Type B pancreatic cell (in vitro differentiated cells): ENCODE measurements around the gene UGT2B17. TPM values are rescaled to one million over a fixed set of nuclear protein-coding genes. Genes with fewer than 3 reads are reported as not detected.
"Not testable (repeated sequence)": the region's sequence is repeated elsewhere in the genome, so short reads cannot be mapped to it uniquely, and the experiment has no call there.

Experiments
- DNase-seq: peaks from one replicate; pipeline ENCODE4 v3.0.0; 2021; ENCODE audit warnings: mixed read lengths; ENCODE audit not compliant: unreplicated experiment; ENCODE audit errors: extremely low spot score
- H3K27ac Mint-ChIP-seq: 2 replicates; pipeline ENCODE4 v1.8.0; 2021; ENCODE audit warnings: mild to moderate bottlenecking, mixed read lengths
- H3K27me3 Mint-ChIP-seq: 2 replicates; pipeline ENCODE4 v1.8.0; 2021; ENCODE audit warnings: mixed read lengths
- H3K36me3 Mint-ChIP-seq: 2 replicates; pipeline ENCODE4 v1.8.0; 2021; ENCODE audit warnings: mixed read lengths
- H3K4me1 Mint-ChIP-seq: one replicate; pipeline ENCODE4 v1.8.0; 2021; ENCODE audit warnings: mixed read lengths; ENCODE audit not compliant: unreplicated experiment
- H3K4me3 Mint-ChIP-seq: 2 replicates; pipeline ENCODE4 v1.8.0; 2021; ENCODE audit warnings: mild to moderate bottlenecking, mixed read lengths
- H3K9me3 Mint-ChIP-seq: 2 replicates; pipeline ENCODE4 v1.8.0; 2021; ENCODE audit warnings: mixed read lengths
- total RNA-seq: library from RNA; stranded (reverse); gene quantifications from 2 replicates; pipeline ENCODE4 v1.2.1, GENCODE V29; 2021; ENCODE audit warnings: low replicate concordance
- TF ChIP-seq, protein P1 (sequence below): fragments of 200-600 bp; sonication (generic); conservative IDR thresholded peaks from 2 replicates; pipeline ENCODE4 v1.5.0; 2021; ENCODE audit warnings: antibody characterized with exemption, mild to moderate bottlenecking

The UGT2B17 gene
- total RNA-seq, 1 donor from 2014 or later: 0.31 TPM

DNA sequence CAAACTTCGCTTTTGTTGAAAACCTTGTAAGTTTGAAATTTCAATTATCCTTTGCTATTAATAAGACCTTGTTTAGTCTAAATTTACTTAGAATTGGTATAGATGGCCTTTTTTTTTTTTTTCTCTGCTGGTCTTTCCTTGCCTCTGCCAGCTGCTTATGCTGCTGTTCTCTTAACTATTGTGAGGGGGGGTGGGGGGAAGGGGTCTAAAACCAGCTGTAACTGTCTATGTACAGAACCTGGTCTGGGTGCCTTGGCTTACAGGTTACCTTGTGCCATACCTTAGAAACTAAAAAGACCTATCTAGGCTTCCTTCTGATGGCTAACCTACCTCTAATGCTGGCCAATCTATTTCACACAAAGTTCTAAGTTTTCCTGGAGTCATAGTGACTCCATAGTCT is 1.0 kb downstream of the UGT2B17 start:
- H3K27me3 Mint-ChIP-seq: no peaks in the 10 kb centered on the region
- no peaks in the 10 kb centered on the region for H3K36me3 Mint-ChIP-seq
- no peak overlapping the region for H3K4me3 Mint-ChIP-seq
- H3K9me3 Mint-ChIP-seq: no peaks in the 10 kb centered on the region
- TF ChIP-seq, protein P1, sequence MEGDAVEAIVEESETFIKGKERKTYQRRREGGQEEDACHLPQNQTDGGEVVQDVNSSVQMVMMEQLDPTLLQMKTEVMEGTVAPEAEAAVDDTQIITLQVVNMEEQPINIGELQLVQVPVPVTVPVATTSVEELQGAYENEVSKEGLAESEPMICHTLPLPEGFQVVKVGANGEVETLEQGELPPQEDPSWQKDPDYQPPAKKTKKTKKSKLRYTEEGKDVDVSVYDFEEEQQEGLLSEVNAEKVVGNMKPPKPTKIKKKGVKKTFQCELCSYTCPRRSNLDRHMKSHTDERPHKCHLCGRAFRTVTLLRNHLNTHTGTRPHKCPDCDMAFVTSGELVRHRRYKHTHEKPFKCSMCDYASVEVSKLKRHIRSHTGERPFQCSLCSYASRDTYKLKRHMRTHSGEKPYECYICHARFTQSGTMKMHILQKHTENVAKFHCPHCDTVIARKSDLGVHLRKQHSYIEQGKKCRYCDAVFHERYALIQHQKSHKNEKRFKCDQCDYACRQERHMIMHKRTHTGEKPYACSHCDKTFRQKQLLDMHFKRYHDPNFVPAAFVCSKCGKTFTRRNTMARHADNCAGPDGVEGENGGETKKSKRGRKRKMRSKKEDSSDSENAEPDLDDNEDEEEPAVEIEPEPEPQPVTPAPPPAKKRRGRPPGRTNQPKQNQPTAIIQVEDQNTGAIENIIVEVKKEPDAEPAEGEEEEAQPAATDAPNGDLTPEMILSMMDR: no peak
- DNase-seq: no peak
- H3K4me1 Mint-ChIP-seq: no peaks in the 10 kb centered on the region
- H3K27ac Mint-ChIP-seq: no peak overlapping the region

DNA sequence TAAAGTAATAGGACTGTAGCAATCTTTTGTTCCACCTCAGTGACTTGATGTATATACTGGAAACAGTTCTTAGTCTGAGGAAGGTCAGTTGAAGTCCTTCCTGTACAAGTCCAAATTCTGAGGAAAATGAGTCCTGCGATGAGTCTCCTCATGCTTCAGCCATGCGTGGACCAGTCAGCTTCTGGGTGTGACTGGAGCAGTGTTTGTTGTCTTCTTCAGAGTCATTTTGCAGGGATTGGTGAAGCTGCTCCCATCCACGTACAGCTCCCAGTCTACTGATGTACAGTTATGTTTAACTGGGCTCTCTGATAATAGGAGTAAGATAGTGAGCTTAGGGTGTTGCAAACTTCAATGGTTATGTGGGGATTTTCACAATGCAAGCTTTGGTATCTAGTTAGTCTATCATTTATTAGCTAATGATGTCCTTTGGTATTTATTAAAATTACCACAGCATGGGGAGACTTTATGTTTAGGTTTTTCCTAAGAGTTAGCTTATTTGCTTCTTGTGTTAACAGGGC is 3.4 kb downstream of the UGT2B17 start:
- no peaks in the 10 kb centered on the region for H3K4me1 Mint-ChIP-seq
- H3K27me3 Mint-ChIP-seq: no peaks in the 10 kb centered on the region
- no peak for DNase-seq
- no peaks in the 10 kb centered on the region for H3K9me3 Mint-ChIP-seq
- H3K4me3 Mint-ChIP-seq: no peak overlapping the region
- H3K36me3 Mint-ChIP-seq: no peaks in the 10 kb centered on the region
- TF ChIP-seq, protein P1: no peak
- H3K27ac Mint-ChIP-seq: no peak overlapping the region

DNA sequence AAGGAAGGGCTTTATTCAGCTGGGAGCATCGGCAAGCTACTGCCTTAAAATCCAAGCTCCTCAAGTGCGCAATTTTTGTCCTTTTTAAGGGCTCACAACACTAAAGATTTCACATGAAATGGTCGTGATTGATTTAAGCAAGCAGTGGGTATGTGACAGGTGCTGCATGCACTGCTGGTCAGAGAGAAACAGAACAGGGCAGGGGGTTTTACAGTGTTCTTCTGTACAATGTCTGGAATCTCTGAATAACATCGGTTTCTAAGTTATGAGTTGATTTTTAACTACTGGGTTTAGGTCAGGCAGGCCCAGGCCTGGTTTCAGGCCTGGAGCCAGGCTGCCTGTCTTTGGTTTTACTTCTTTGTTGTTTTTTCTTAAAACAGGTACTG is 6.0 kb downstream of the UGT2B17 start:
- no peaks in the 10 kb centered on the region for H3K4me1 Mint-ChIP-seq
- H3K36me3 Mint-ChIP-seq: no peaks in the 10 kb centered on the region
- DNase-seq: no peak
- TF ChIP-seq, protein P1: no peak
- no peak overlapping the region for H3K4me3 Mint-ChIP-seq
- H3K27me3 Mint-ChIP-seq: no peaks in the 10 kb centered on the region
- H3K9me3 Mint-ChIP-seq: no peaks in the 10 kb centered on the region
- H3K27ac Mint-ChIP-seq: no peak overlapping the region

DNA sequence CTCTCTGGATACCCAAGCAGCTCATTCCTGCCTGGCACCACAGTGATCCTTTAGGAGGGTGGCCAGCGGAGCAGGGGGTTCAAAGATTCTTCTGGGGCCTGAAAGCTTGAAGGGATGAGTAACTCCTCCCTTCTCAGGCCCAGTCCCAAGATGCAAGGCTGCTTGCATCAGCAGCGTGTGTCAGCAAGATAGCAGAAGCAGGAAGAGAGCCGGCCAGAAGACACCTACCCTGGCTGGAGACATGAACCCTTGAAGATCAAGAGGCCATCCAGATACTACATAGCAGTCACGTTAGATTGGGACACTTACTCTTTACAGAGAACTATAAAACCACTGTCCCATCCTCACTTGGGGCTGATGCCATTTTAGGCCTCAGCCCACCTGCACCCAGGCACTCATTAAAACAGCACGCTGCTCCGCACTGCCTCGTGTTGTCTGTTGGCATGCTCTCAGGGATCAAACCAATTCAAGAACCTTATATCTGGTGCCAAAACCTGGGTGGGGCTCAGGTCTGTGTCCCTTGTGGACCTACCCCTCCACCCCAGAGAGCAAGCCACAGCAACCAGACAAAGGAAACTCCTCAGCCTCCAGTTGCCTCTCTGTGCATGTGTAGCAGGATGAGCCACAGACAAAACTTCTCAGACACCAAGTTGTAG is 6.5 kb downstream of the UGT2B17 start:
- Mint-ChIP-seq H3K9me3 (no peaks in the 10 kb centered on the region), H3K4me1 (no peaks in the 10 kb centered on the region), H3K27me3 (no peaks in the 10 kb centered on the region), H3K36me3 (no peaks in the 10 kb centered on the region), H3K27ac (no peak overlapping the region), H3K4me3 (no peak overlapping the region)
- TF ChIP-seq, protein P1: no peak
- no peak for DNase-seq

DNA sequence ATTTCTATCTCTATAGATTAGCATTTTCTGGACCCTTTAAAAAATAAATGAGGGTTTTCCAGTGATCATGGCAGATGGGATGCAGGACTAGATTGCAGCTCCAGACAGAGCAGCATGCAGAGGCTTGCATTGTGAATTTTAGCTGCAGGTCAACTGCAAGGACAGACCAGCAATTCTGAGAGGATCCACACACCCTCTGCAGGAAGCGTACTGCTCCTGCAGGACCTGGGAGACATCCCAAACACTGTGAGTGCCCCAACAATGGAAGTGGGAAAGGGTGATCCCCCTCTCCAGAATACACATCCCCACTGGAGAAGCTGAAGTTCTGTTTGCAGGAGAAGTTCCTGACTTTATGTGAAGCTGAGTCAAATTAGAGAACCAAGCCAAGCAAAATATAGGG is 7.1 kb downstream of the UGT2B17 start:
- not testable (repeated sequence) for H3K9me3 Mint-ChIP-seq, H3K27ac Mint-ChIP-seq, H3K4me1 Mint-ChIP-seq, H3K27me3 Mint-ChIP-seq, H3K4me3 Mint-ChIP-seq, DNase-seq, H3K36me3 Mint-ChIP-seq

DNA sequence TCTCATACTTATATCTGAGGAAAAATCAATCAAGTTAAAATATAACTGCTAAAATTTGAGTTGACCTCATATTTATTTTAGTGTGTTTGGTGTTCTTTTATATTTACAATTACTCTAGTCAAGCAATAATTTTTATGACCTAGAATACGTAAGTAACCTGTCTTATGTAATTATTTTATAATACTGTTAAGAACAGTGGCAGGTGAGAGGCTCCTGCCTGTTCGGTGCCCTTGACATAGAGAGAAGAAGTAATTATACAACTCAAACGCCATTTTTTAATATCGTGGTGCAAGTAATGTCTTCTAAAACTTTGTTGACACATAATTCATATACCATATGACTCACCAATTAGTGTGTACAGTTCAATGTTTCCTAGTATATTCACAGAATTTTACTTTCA is 7.6 kb downstream of the UGT2B17 start:
- H3K9me3 Mint-ChIP-seq, H3K27ac Mint-ChIP-seq, H3K27me3 Mint-ChIP-seq, DNase-seq, H3K4me1 Mint-ChIP-seq, H3K4me3 Mint-ChIP-seq, H3K36me3 Mint-ChIP-seq: not testable (repeated sequence)

DNA sequence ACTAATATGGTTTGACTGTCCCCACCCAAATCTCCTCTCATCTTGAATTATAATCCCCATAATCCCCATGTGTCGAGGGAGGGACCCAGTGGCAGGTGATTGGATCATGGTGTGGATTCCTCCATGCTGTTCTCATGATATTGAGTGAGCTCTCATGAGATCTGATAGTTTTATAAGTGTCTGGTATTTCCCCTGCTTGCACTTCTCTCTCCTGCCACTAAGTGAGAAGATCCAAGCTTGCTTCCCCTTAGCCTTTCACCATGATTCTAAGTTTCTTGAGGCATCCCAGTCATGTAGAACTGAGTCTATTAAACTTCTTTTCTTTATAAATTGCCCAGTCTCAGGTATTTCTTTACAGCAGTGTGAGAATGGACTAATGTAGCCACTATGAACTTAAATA is 9.8 kb downstream of the UGT2B17 start:
- not testable (repeated sequence) for H3K36me3 Mint-ChIP-seq, DNase-seq, H3K4me3 Mint-ChIP-seq, H3K4me1 Mint-ChIP-seq, H3K27ac Mint-ChIP-seq, H3K9me3 Mint-ChIP-seq, H3K27me3 Mint-ChIP-seq

DNA sequence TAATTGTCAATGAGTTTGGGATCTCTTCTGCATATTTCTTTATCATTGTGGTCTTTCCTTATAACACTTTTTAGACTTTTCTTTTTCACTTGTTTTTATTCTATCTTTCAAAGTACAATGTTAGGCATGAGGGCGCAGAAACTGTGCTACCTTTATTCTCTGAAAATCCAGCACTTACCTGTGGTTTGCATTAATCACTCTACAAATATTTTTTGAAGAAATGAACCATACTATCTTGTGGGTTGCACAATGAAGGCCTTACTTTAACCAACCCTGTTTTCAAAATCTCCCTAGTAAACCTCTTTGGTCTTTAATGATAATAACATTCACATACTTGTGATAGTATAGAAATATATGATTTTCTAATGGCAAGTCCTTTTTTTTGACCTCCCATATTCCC is 11.0 kb downstream of the UGT2B17 start:
- not testable (repeated sequence) for DNase-seq, H3K9me3 Mint-ChIP-seq, H3K27ac Mint-ChIP-seq, H3K4me1 Mint-ChIP-seq, H3K4me3 Mint-ChIP-seq, H3K27me3 Mint-ChIP-seq, H3K36me3 Mint-ChIP-seq

DNA sequence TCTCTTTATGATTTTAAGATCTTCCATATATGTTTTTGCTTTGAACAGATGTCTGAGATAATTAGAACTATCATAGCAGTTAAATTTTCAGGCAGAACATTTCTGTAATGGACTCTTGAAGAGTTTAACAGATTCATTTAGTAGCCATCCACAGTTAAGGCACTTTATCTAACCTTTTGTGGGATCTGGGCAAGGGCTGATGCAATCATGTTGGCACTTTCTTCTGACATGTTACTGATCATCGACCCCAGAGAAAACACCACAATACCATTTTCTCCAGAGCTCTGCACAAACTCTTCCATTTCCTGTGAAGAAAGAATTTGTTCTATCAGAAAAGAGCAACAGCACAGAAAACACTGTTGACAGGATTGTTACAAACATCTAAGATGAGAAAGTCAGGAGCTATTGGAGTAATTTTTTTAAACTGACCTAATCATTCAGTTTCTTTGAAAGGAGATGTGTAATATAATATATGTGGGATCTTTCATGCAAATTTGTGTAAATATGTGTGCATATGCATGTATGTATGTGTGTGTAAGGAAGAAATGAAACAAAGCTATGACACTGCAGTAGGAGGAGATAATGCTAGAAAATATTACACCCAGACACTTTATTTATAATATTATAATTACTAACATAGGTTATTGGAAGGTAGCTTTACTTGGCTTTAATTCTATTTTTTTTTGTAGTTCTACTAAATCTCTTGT is 15.6 kb downstream of the UGT2B17 start:
- DNase-seq, H3K27me3 Mint-ChIP-seq, H3K4me3 Mint-ChIP-seq, H3K36me3 Mint-ChIP-seq, H3K4me1 Mint-ChIP-seq, H3K27ac Mint-ChIP-seq, H3K9me3 Mint-ChIP-seq: not testable (repeated sequence)

DNA sequence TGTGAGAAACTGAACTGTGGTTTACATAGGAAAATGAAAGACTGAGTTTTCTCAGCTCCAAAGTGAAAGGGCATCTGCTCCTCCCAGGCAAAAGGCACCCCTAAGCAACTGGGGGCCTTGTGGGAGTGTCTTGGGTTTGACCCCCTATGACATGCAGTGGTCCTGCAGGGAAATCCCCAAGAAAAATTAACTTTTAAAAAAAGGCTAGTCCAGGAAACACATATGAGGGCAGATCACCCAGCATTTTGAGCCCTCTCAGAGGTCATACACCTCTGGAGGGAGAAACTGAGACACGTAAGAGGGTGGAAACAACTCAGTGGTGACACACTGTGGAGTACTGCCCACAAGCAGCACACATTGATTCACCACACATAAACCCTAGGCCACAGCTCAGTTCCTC is 22.3 kb downstream of the UGT2B17 start:
- not testable (repeated sequence) for H3K27ac Mint-ChIP-seq, DNase-seq, H3K9me3 Mint-ChIP-seq, H3K4me3 Mint-ChIP-seq, H3K27me3 Mint-ChIP-seq, H3K4me1 Mint-ChIP-seq, H3K36me3 Mint-ChIP-seq
